HG03066 (cell line): Measurements from ENCODE around the gene PTPRM.

Experiments used
- ATAC-seq: cut with Tn5 transposase; IDR thresholded peaks from one replicate; pipeline ENCODE4 v1.9.1; 2021; ENCODE audit warnings: low read depth; ENCODE audit not compliant: unreplicated experiment

The PTPRM gene

GRCh38 chr18:7566244-7566566, 911 bp upstream of the PTPRM start:
- no peak for ATAC-seq

GRCh38 chr18:7567474-7568425, 634 bp downstream of the PTPRM start:
- ATAC-seq = no peak

GRCh38 chr18:7568426-7568825, 1.3 kb downstream of the PTPRM start:
- no peak for ATAC-seq

- ATAC-seq = no peak
Measured at GRCh38 chr18:7571626-7572025, 4.5 kb downstream of the PTPRM start.

- no peak for ATAC-seq
Measured at GRCh38 chr18:7572822-7573221, 5.7 kb downstream of the PTPRM start.

GRCh38 chr18:7575465-7576028, 8.4 kb downstream of the PTPRM start:
- no peak for ATAC-seq

- ATAC-seq = no peak
Measured at GRCh38 chr18:7576077-7576476, 9.0 kb downstream of the PTPRM start.

GRCh38 chr18:7576685-7577084, 9.6 kb downstream of the PTPRM start:
- ATAC-seq = no peak

- no peak for ATAC-seq
Measured at GRCh38 chr18:7577706-7578105, 10.6 kb downstream of the PTPRM start.

- ATAC-seq = no peak
Measured at GRCh38 chr18:7579176-7579917, 12.2 kb downstream of the PTPRM start.

GRCh38 chr18:7579918-7580542, 12.9 kb downstream of the PTPRM start:
- ATAC-seq = no peak

GRCh38 chr18:7584646-7585275, 17.6 kb downstream of the PTPRM start:
- ATAC-seq = no peak

GRCh38 chr18:7585276-7585670, 18.2 kb downstream of the PTPRM start:
- no peak for ATAC-seq

GRCh38 chr18:7586379-7586778, 19.3 kb downstream of the PTPRM start:
- no peak for ATAC-seq

GRCh38 chr18:7590826-7591560, 23.9 kb downstream of the PTPRM start:
- ATAC-seq = no peak

- ATAC-seq = no peak
Measured at GRCh38 chr18:7592305-7593071, 25.4 kb downstream of the PTPRM start.

- no peak for ATAC-seq
Measured at GRCh38 chr18:7593218-7593819, 26.2 kb downstream of the PTPRM start.

- ATAC-seq = no peak
Measured at GRCh38 chr18:7596147-7596546, 29.0 kb downstream of the PTPRM start.

- ATAC-seq = no peak
Measured at GRCh38 chr18:7597500-7597899, 30.4 kb downstream of the PTPRM start.
